NCI-H1417 treated with DMSO at 0.1 percent for 48 hours (cell line): ENCODE measurements around the gene IL36RN.

ENCODE experiments used
- DNase-seq: peaks from one replicate; lab custom pipeline; 2025; lab: John Stamatoyannopoulos, UW

The IL36RN gene

DNA sequence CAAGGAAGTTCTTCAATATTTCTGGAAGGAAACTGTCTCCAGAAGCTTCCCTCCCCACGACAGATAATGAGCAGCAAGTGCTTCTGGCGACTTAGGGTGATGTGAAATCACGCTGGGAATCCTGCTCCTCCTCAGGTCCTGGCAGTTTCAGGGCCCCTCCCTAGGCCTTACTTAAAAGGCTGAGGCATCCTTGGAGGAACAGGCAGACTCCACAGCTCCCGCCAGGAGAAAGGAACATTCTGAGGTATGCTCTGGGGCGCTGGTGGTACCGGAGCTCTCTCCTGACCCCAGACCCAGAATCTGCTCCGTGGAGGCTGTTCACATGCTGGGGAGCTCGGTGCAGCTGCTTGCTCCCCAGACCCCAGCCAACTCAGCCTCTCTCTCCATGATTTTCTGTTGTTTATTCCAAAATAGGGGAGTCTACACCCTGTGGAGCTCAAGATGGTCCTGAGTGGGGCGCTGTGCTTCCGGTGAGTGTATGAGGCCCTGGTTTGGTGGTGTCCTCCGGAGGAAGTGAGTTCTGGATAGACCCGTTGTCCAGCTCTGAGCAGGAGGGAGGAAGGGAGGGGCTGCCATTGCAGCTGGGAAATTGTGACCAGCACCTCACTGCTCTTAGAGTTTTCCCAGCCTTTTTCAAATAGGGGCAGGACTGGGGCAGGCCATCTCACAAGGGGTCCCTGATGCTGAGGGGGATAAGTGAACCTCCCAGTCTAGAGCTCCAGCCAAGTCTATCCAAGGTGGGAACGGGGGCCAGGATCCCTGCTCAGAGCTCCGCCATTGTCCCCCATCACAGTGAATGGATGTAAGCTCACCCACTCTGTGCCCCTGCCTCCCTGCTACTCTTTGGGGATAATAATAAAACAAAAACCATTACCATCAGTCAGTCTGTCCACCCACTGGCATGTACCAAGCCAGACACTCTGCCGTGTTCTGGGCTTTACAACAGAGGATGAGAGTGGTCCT lies at the start of gene IL36RN:
Gene IL36RN (plus strand): TSS at position 201 of the 963 bp plus-strand sequence. CDS start 241 bp downstream, at position 442.
- no peak for DNase-seq

DNA sequence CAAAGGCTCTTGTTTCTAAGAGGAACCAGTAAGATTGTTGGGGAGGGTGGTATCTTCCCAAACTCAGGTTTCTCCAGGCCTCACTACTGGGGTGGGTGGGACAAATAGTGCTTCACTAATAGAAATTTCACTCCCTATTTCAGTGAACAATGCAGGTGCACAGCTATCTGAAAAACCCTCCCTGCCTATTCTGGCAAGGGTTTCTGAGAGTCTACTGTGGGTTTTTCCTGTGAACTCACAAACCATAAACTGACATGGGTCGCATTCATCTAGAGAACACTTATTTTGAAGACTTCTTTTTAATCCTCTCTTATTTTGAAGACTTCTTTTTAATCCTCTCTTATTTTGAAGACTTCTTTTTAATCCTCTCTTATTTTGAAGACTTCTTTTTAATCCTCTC lies 49.4 kb upstream of the IL36RN start:
- DNase-seq, result no peak

DNA sequence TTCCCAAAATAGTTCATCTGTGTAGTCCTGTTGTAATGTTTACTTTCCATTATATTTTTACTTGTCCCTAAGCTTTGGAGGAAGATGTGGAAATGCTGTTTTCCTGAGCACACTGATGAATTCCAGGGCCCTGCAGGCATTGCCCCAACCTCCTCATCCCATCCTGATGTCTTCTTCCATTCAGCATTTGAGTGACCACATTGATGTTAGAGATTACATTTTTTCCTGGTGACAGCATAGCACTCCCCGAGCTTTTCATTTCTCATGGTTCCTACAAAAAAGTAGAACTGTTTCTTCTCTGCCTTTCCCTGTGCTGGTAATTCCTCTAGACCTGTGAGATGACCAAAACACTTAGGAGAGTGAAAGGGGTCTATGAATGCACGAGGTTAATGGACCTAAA lies 48.9 kb upstream of the IL36RN start:
- no peak for DNase-seq

DNA sequence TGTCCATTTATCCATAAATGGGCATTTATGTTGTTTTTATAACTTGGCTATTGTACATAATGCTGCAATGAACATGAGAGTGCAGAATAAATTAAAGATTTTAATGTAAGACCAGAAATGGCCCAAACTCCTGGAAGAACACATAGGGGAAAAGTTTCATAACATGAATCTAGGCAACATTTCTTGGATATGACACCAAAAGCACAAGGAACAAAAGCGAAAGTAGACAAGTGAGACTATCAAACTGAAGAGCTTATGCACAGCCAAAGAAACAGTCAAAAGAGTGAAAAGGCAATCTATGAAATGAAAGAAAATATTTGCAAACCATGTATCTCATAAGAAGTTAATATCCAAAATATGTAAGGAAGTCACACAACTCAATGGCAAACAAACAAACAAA lies 47.9 kb upstream of the IL36RN start:
- DNase-seq, result no peak

DNA sequence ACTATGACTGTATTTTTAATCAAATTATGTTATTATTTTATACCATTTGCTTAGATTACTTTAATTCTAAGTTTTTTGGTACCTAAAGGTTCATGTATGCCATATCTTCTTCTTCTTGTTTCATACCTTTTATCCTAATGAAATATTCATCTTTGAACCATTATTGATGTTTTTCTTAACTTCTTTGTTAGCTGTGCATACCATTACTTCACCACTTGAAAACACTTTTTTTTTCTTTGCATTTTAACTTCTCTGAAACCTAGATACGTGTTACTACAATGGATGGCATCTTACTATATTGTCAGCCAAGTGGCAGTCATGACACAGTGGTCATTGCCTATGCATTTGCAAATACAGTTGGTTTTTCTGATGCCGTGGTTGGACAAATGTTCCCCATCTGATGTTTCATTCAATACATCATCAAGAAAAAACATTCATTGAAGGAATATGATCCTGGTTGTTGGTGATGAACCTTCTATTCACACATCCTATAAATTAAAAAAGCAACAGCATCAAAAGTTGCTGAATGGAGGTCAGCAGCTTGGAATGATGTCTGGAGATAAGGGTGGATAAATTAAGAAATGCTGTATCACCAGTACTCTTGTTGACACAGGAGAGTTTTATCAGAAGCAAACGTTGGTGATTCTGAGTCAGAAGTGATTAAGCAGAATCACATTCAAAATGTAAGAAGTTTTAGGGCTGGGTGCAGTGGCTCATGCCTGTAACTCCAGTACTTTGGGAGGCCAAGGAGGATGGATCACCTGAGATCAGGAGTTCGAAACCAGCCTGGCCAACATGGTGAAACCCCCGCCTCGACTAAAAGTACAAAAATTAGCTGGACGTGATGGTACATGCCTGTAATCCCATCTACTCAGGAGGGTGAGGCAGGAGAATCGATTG lies 46.3 kb upstream of the IL36RN start:
- no peak for DNase-seq

DNA sequence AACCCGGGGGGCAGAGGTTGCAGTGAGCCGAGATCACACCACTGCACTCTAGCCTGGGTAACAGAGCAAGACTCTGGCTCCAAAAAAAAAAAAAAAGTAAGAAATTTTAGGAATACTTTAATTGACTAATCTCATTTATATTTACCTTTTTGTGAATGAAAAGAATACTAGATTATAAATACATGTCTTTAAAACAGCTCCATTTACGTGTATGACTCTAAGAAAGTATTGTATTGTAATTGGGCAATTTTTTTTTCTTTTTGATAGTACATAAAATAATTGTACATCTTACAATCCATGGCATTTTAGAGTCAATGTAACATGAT lies 45.7 kb upstream of the IL36RN start:
- no peak for DNase-seq

DNA sequence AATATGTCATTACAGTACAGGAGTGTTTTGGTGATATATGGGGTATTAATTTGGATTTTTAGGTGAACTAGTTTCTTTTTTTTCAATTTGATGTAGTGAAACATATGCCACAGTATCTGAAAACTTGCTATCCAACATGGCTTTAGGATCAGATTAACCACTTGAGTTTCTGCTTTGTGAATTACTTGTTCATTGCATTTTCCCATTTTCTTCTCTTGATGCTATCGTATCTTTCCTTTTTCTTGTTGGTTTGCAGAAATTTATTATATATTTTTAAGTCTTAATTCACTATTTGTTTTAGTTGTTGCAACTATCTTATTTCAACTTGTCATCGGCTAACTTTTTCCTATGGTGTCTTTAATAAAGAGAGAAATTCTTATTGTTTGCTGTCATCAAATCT lies 44.9 kb upstream of the IL36RN start:
- no peak for DNase-seq

DNA sequence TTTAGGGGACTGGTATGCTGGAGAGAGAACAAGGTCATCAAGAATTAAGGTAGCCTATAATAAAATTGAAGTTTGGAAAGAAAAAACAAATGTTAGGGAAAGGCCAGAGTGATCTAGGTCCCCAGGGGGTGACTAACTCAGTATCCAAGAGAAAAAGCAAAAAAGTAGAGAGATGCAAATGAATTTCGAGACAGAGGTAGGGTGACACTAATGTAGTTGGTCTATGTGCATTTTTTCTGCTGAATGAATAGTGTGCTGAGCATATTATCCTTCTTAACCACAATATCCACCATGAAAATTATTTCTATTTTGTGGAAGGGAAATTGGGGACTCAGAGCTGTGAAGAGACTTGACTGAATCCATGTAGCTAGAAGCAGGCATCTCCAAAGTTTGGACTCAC lies 44.0 kb upstream of the IL36RN start:
- DNase-seq, result no peak

DNA sequence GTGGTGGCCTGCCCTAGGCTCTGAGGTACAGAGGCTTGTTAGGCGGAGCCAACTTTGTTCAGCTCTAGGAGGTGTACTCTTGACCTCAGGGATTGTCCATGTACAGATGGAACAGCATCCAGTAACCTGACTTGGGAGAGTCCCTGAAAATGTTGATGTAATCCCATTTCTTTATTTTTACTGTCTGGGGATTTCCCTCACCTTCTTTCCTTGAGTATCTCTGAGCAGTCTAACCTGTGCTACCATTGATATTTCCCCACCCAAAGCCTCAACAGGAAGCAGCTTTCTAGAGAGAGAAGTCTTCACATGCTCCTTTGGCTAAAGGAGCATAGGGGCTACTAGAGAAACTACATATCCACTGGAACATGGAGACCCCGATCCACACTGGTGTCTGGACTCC lies 43.3 kb upstream of the IL36RN start:
- no peak for DNase-seq

DNA sequence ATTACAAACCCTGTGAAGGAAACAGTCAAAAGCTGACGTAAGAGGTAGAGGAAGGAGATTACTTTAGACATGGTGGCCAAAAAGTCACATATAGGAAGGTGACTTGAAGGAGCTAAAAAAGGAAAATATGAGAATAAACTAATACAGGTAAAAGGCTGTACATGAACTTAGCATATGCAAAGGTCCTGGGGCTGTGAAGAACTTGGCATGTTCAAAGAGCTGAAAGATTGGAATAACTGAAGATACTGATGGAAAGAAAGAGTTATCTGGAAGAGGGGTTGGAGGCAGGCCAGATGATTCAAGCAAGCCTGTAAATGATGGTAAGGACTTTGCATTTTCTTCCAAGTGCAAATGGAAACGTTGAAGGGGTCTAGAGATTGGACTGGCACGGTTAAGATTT lies 40.5 kb upstream of the IL36RN start:
- no peak for DNase-seq

DNA sequence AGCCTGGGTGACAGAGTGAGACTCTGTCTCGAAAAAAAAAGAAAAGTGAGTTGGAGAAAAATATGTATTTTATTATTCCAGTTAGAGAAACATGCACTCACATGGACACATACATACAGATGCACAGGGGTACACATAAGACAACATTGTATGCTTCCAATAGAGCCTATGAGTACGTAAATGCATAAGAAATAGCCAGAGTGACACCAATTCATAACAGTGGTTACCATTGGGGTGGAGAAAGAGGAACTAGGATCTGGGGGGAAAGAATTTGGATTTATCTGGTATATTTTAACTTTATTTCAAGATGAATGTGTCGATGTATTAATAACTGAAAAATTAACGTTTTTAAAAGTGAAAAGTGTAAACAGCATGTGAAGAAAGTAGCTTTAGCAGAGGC lies 37.7 kb upstream of the IL36RN start:
- DNase-seq, result no peak

DNA sequence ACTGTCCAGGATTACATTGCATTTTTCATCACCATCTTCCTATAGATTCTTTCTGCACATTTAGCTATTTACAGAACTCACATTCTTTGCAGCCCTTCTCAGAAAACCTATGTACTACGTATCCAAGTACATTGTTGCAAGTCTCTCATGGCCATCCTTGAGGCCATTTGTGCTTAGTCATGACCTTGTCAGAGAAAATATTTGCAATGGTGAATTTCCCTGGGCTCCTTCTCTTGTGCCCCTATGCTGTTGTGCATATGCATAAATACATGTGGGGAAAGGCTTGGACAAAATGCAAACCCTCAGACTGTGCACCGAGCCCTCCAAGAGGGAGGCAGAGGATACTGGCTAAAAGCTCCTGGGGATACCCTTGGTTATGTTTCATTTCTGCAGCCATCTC lies 34.2 kb upstream of the IL36RN start:
- no peak for DNase-seq

DNA sequence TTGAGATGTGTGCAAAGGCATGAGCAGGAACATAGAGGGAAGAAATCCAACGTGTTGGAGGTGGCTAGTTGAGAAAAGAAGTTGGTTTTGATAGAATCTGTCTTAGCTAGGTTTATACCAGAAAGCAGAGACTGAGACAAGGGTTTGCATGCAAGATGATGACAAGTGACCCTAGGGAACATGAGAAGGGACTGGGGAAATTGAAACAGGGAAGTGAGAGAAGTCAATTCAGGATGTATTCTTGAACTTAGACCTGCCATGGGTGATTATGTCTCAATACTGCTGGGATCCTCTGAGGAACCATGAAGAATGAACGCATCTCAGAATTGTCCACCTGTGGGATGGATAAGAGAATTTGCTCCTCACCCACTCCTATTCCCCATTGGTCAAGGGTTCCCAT lies 33.3 kb upstream of the IL36RN start:
- no peak for DNase-seq

DNA sequence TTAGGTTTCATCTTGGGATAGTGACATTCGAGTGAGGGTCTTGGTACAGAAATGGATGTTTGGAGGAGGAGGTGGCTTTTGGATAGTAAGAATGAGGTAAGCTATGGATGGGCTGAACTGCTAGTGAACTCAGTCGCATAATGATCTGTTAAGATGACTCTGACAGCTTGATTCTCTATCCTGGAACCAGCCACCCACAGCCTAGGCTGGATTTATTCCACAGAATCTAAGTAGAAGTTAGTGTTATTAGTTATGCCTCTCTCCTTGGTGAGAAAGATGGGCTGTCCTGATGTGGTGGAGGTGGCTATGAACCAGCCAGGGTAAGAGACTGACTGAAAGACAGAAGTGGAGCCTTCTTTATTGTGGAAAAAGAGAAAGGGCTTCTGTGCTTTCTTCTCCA lies 31.3 kb upstream of the IL36RN start:
- no peak for DNase-seq

DNA sequence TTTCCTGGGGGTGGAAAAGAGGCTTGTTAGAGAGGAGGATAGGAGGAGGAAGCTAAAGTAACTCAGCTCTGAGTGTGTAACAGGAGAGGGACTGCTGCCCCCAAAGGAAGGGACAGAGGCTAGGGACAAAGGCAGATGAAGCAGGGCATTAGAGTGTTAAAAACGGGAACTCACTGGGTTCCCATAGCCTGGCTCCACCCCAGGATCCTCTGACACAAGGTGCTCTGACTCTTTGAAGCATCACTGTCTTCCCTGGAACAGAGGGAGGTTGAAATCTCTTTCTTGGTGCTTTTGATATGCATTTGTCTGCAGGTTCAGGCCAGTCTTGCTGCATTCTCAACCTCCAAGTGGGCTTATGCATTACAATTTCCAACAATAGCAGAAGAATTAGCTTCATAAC lies 30.9 kb upstream of the IL36RN start:
- DNase-seq, result no peak

DNA sequence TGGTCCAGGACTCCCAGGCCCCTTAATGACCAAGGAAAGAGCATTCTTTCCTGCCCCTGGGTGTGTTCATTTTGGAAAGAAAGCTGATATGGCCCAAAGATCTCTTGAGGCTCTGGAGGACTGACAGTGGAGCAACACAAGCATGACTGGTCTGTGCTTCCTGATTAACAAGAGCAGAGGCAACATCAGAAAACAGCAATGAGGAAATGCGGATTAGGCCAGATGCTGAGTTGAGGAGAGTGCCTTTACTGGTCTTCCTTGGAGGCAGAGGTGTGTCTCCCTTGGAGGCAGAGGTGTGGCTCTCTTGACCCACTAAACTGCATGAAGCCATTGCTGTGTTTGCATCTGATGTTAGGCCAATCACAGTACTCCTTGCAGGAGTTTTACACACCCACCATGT lies 26.3 kb upstream of the IL36RN start:
- no peak for DNase-seq

DNA sequence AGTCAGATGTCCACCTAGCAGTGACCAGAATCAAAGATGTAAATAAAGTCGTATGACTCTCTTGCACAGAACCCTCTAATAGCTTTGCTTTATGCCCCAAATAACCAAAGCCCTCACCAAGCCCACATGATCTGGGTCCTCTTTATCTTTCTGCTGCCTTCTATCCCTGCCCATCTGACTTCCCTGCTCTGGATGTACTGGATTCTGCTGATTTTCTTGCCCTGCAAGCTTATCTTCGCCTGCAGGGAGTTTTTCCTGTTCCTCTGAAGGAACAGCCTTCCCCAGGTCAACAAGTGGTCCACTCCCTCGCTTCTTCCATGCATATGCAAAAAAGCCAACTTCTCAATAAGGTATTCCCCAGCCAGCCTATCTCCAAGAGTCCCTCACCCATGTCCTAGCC lies 25.0 kb upstream of the IL36RN start:
- DNase-seq, result no peak

DNA sequence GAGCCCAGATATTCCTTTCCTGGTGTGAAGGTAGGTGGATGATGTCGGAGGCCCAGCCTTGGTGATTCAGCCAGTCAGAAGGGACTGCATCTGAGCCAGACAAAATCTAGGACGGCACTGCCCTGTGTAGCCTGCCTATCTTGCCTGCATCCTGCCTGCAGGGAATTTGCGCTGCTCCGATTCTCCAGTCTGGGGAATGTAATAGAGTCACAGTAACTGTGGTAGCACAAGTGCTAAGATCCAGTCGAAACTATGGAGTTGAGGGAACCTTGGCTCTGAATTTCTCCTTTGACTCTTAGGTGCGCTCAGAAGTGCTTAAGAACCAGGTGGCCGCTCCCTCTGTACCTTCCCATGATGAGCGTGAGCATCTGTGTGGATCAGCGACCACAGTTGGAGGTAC lies 22.2 kb upstream of the IL36RN start:
- no peak for DNase-seq

DNA sequence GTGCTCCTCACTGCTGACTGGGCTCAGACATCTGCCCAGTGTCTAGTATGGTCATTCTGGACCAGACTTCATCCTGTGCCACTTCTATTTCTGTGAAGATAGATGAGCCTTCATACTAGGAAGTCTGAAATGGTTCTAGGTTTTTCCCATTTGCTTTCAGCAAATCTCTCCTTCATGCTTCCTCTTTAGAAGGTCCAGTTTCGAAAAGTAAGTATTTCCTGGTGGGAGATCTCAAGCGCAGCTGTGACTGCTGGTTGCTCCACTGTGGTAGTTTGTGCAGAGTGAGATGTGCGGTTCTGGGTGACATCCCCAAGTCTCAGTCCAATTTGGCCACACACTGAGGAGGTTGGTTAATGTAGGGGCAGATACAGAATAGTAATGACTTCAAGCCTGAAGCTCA lies 20.7 kb upstream of the IL36RN start:
- DNase-seq, result no peak

DNA sequence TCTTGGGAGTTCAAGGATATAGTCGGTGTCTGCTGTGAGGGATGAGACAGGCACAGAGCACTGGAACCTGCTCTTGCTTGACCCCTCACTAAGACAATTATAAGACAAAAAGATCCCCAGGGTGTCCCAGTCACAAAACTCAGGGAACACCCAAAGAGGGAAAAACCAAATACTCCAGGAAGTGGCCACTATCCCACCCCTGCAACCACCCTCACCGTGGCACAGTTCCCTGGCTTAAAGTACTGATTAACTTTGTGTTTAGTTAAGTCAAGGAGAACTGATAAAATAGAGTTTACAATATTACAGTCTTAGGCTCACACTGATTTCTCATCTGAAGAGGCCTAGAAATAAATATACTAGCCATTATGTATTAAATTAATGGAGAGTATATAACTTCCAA lies 19.8 kb upstream of the IL36RN start:
- no peak for DNase-seq

DNA sequence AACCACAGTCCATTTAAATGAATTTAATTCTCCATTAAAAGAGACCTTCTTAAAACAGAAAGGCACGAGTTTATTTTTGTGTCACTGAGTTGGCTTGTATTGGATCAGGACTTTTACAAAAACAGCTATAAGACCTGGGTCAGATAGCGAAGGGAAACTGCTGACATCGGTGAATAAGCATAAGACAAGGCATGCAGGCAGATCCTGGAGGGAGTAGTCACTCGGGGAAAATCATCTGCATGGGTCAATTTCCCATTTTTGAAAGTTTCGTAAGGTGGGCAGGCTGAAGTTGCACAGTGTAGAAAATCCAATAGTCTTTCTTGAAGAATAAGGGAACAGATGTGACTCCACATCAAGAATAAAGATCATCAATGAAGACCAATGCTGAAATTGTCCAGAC lies 19.3 kb upstream of the IL36RN start:
- DNase-seq, result no peak

DNA sequence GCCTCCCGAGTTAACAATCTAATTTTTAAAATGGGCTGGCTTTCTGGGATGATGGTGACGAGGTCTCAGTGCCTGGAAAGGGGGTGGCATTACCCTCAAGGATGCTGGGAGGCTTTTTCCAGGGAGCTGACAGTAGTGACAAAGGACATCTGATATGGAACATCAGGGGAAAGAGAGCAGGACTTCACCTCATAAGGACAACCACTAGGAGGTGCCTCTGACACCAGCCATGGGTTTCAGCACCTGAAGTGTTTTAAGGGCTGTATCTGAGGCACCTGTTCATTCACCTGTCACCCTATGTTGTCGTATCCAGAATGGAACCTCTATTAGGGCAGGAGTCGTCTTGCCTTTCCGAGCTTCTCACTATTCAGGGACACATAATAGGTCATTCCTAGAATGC lies 17.1 kb upstream of the IL36RN start:
- DNase-seq, result no peak

DNA sequence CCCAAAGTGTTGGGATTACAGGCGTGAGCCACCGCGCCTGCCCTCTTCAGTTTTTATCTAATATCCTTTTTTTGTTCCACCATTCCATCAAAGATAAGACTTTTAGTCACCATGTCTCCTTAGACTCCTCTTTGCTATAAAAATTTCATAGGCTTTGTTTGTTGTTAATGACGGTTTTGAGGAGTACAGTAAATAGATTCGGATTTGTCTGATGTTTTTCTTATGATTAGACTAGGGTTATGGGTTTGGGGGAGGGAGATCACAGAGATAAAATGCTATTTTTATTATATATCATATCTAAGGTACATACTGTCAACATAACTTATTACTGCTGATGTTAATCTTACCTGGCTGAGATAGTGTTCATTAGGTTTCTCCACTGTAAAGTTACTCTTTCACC lies 12.5 kb upstream of the IL36RN start:
- DNase-seq, result no peak
